ENCODE measurements around the gene NT5C3A.
A peak's percentile ranks its signal among the peaks of the same experiment; 100 is the strongest.

Gene NT5C3A

DNA sequence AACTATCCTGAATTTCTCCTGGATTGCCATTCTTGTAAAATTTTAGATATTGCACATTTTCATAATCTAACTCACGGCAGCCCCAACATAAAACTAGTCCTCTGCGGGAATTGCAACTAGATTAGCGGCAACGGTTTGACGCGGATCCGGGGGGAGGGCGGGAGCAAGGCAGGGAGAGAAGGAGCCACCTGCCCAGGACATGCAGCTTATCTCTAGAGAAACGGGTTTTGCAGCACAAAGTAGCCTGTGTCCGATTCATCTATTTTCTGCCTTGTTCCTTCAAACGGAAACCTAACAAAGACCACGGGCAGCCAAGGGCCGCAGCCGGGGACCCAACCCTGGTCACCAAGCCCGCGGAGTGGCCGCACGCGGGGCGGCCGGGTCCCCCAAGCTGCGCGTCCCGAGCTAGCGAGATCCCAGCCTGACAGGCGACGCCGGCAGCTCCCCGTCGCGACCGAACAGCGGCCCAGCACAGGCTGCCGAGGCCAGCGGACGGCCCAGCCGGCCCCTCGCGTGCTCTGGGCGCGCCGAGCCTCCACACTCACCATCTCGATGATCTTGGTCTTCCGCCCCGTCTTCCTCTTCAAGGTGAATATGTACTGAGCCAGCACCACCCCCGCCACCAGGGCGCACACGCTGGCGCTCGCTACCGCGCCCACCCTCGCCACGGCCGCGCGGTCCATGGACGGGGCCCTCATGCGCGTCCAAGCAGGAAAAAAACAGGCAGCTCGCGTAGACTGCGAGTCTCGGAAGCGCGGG, at the start of gene NT5C3A:
TSS of gene NT5C3A (minus strand) at position 754 of the 759 bp plus-strand sequence. CDS start at position 683, 71 bp downstream.
- no peak for DNase-seq (ENCODE audit: extremely low read depth, low read depth)
- TF ChIP-seq, protein P1, sequence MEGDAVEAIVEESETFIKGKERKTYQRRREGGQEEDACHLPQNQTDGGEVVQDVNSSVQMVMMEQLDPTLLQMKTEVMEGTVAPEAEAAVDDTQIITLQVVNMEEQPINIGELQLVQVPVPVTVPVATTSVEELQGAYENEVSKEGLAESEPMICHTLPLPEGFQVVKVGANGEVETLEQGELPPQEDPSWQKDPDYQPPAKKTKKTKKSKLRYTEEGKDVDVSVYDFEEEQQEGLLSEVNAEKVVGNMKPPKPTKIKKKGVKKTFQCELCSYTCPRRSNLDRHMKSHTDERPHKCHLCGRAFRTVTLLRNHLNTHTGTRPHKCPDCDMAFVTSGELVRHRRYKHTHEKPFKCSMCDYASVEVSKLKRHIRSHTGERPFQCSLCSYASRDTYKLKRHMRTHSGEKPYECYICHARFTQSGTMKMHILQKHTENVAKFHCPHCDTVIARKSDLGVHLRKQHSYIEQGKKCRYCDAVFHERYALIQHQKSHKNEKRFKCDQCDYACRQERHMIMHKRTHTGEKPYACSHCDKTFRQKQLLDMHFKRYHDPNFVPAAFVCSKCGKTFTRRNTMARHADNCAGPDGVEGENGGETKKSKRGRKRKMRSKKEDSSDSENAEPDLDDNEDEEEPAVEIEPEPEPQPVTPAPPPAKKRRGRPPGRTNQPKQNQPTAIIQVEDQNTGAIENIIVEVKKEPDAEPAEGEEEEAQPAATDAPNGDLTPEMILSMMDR (IDR thresholded peaks at IDR 0.05; ENCODE audit: low read depth, low read length) = no peak

DNA sequence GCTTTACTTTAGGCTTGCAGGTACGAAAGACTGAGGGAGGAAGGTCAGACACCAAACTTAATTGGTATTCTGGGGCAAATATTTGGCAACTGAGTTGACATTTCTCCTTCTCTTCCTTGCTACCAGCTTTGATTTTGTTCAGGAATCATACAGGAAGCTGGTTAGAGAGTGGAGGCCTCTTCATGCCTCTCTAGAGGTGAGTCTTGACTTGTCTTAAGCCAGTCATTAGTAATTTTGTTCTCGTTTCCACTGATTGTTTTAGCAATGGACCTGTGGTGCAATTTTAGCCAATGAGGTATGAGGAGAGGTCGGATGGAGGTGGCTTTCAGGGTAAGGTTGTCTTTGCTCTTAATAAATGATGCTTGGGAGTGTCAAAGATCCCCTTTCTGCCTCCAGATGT, 49.0 kb upstream of the NT5C3A start:
- TF ChIP-seq, protein P1 (IDR thresholded peaks at IDR 0.05; ENCODE audit: low read depth, low read length) = no peak

DNA sequence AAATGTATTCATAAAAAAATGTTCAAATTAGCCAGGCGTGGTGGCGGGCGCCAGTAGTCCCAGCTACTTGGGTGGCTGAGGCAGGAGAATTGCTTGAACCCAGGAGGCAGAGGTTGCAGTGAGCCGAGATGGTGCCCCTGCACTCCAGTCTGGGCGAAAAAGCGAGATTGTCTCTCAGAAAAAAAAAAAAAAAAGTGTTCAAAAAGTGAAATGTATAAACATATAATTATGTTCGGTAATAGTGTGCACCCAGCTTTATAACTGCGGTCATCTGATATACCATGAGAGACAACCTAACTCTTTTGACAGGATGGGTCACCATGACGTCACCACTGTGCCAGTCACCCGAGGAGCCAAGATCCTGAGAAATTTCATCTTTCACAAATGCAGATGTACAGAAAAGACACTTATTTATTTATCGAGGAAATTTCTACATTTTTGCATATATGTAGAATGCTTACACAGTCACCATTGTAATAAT, 47.2 kb upstream of the NT5C3A start:
- TF ChIP-seq, protein P1 (IDR thresholded peaks at IDR 0.05; ENCODE audit: low read depth, low read length) = no peak
- no peak for DNase-seq (ENCODE audit: extremely low read depth, low read depth)

More for the DNA sequence above, 49.0 kb upstream of the NT5C3A start:
- DNase-seq (ENCODE audit: extremely low read depth, low read depth) = no peak

DNA sequence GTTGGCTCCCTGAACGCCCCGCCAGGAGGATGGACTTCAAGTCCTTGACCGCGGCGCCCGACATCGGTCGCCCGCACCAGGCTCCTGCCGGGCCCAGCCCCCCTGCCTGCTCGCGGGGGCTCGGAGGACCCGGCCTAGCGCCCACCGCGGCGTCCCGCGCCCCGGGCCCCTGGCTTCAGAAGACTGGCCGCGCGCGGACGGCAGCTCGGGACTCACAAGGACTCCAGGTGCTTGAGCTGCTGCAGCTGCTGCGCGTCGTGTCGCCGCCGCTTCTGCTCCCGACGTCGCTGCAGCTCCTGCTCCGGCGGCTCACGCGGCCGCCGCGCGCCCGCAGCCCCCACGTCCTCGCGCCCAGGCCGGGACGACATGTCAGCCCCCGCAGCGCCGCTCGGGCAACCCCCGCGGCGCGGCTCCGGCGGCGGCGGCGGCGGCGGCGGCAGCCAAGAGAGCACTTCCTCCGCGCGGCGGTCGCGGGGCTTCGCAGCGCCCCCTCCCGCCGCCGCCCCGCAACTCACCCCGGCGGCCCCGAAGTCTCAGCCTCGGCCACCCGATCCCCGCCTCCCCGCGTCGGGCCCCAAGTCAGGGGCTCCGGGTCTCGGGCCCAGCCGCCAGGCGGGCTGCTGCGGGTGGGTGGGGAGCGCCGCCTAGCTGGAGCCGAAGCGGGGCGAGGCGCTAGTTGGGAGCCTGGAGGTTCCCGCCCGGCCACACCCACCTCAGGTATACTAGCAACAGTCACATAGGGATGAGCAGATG, 46.6 kb upstream of the NT5C3A start, which contains the start of gene RP9:
TSS of gene RP9 (minus strand) at position 400 of the 753 bp plus-strand sequence. CDS start at position 368, 32 bp downstream.
- DNase-seq (ENCODE audit: extremely low read depth, low read depth) = no peak
- TF ChIP-seq, protein P1 (IDR thresholded peaks at IDR 0.05; ENCODE audit: low read depth, low read length) = peak; percentile 20; the same call in 1 of the 2 replicates

DNA sequence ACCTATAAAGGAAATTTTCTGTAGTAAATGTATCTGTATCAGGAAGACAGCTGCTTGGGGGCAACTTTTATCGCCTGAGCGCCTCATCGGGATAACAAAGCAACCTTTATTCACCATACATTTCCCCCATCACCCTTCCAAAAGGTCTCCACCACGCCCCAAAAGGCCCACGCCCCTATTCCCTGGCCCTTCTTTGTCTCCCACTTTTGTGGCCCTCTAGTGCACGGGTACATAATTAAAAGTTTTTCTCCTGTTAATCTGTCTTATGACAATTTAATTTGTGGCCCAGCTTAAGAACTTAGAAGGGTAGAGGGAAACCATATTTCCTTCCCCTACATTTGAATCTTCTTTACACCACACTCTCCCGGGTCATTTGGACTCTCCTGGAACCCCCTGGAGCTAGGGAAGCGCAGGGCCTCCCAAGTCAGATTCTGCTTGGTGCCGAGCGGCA, 46.0 kb upstream of the NT5C3A start:
- DNase-seq (ENCODE audit: extremely low read depth, low read depth) = no peak
- TF ChIP-seq, protein P1 (IDR thresholded peaks at IDR 0.05; ENCODE audit: low read depth, low read length) = no peak

DNA sequence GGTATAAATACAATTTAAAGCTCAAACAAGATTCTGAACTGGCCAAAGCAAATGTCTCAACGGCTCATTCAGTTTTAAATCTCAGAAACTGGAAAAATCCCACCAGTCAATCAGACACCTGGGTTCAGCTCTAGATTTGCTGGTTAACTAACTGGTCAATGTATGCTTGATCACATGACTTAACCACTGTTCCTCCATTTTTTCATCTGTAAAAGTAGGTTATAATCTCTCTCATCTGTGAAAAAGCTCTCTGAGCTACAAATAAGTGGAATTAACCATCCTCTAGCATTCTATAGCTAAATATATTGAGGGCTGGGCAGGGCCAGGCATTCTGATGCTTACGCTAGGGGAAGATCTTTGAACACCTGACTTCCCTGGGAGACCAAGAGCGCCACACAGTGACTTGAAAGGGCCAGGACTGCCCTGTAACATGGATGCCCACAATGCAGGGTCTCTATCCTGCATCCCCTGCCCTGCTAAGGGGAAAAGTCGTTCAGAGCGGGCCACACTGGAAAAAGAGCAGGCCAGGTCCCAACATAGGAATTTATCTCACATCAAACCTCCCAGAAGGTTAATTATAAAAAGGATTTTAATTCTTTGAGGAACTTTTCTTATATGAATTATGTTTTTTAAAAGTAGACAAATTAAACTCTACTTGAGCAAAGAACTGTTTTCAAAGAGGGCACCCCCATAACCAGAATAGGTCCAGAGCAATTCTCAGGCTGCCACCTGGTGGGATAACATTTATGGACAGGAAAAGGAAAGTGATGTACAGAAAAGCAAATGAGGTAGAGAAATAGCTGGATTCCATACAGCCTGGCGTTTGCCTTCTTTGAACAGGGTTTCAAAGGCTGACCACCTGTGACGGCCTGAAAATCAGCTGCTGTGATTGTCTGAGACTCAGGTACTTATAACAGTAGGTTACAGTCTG, 44.8 kb upstream of the NT5C3A start:
- TF ChIP-seq, protein P1 (IDR thresholded peaks at IDR 0.05; ENCODE audit: low read depth, low read length) = peak; percentile 39
- DNase-seq (ENCODE audit: extremely low read depth, low read depth) = peak; percentile 11

Data from AG09319 (cell line).